Tracheal epithelial cell (primary cell): Measurements from ENCODE around the gene HORMAD2. TPM values are rescaled to one million over a fixed set of nuclear protein-coding genes. Genes with fewer than 3 reads are reported as not detected.

ENCODE experiments used
- total RNA-seq: library from RNA; depleted of rRNA; stranded (reverse); fragments of >200 nt; gene quantifications from 2 replicates; pipeline ENCODE4 v1.2.1, GENCODE V29; 2014

HORMAD2 gene, protein sequence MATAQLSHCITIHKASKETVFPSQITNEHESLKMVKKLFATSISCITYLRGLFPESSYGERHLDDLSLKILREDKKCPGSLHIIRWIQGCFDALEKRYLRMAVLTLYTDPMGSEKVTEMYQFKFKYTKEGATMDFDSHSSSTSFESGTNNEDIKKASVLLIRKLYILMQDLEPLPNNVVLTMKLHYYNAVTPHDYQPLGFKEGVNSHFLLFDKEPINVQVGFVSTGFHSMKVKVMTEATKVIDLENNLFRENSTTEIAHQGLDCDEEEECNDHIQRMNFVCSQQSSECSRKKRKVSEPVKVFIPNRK
- total RNA-seq: not detected in 2 replicates

DNA sequence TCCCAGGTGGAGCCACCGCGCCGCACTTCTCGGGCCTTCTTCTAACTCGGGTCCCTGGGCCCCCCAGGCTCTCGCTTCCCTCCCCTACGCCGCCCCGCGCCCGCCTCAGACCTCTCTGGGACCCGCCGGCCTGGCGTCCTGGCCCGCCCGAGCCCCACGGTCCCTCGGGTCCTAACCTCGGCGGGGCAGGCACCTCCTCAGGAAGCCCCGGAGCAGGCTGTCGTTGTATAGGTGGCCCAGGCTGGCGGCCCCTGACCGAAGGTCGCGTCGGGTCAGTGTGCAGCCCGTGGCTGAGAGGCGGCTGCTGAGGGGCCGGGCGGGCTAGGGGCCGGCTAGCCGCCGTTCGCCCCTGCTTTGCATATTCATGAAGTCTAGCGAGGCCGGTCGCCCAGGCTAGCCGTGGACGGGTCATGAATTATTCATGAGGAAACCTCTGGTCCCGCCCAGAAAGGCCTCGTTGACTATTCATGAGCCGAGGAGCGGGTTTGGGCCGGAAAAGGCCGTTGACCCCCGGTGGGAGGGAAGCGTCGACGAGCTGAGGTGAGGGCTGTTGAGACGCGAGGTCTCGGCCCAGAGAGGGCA lies at the start of gene HORMAD2:
TSS of gene HORMAD2 (plus strand) at position 513 of the 582 bp plus-strand sequence. CDS start 13,489 bp downstream, outside the sequence.

Other genes starting within 250 kb of the HORMAD2 start
- gene ASCC2, start 242.2 kb upstream of the HORMAD2 start, total RNA-seq: 19.8 and 25.8 TPM in 2 replicates
- 29.6 and 30.9 TPM in 2 replicates for gene MTMR3, start 197.3 kb upstream of the HORMAD2 start, total RNA-seq
- 0.21 and 28.9 TPM in 2 replicates for gene LIF, start 166.3 kb downstream of the HORMAD2 start, total RNA-seq
- gene OSM, start 186.4 kb downstream of the HORMAD2 start, total RNA-seq: not detected in 2 replicates
- 6.0 and 6.7 TPM in 2 replicates for gene CASTOR1, start 209.0 kb downstream of the HORMAD2 start, total RNA-seq
- 11.5 and 13.3 TPM in 2 replicates for gene TBC1D10A, start 246.5 kb downstream of the HORMAD2 start, total RNA-seq